ENCODE results near the gene WWC2. TPM values are rescaled to one million over a fixed set of nuclear protein-coding genes. Genes with fewer than 3 reads are reported as not detected.

WWC2 gene
- total RNA-seq, 1 experiment from 2014 or later: 39.1 TPM

DNA sequence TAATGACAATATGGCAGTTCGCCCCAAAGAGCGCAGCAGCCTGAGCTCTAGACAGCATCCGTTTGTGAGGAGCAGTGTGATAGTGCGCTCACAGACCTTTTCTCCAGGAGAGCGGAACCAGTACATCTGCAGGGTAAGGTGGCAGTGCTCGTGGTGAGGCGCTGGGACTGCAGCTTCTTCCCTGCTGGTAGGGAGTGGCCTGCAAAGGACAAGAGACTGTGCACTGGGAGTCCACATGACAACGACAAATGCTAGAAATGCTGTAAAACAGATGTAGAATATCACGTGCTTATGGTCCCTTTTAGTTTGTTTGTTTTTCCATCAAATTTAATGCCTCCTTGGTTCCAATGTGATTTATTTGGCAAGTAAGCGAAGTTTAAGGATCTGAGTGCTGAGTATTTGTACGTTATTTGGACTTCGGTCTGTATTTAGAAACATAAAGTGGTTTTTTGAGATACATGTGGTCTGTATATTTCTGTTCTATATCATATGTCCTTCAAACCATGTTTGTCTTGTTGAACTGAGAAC is 185.3 kb downstream of the WWC2 start (continued):
- TF ChIP-seq CTCF (IDR thresholded peaks at IDR 0.05 in 2 of 3, conservative IDR thresholded peaks at IDR 0.05 in 1 of 3; ENCODE audit: borderline replicate concordance in 1 of 3, insufficient read depth in 1 of 3, low read depth in 2 of 3, low read length in 2 of 3): no peak
- TF ChIP-seq SIN3A (IDR thresholded peaks at IDR 0.05; ENCODE audit: low read depth): no peak
- TF ChIP-seq RAD21 (IDR thresholded peaks at IDR 0.05; ENCODE audit: low read depth): no peak
- no peak for TF ChIP-seq SRF (IDR thresholded peaks at IDR 0.05; ENCODE audit: low read depth)
- TF ChIP-seq FOSL1 (IDR thresholded peaks at IDR 0.05; ENCODE audit: low read depth): no peak
- TF ChIP-seq ZFX (IDR thresholded peaks at IDR 0.05): no peak

GRCh38 chr4:183284965-183285364 is 185.9 kb downstream of the WWC2 start:
- Histone ChIP-seq H2AFZ (ENCODE audit: low read depth, low read length, poor library complexity, severe bottlenecking) (no peak overlapping the region), H3K4me2 (ENCODE audit: low read length) (no peak overlapping the region), H3K79me2 (ENCODE audit: insufficient read depth, low read length) (no peaks in the 10 kb centered on the region), H4K20me1 (ENCODE audit: insufficient read depth) (no peaks in the 10 kb centered on the region), H3K9me2 (ENCODE audit: insufficient read depth) (no peaks in the 10 kb centered on the region), H3K4me3 (replicated peaks in 1 of 2; ENCODE audit: low read depth in 1 of 2, low read length in 2 of 2) (no peak overlapping the region), H3K27me3 (ENCODE audit: insufficient read depth, low read length) (no peaks in the 10 kb centered on the region), H3K27ac (ENCODE audit: low read depth, low read length) (no peak overlapping the region), H3K9me3 (ENCODE audit: control insufficient read depth in 1 of 2, insufficient read depth in 1 of 2, low read depth in 1 of 2, low read length in 2 of 2) (no peaks in the 10 kb centered on the region), H3K9ac (ENCODE audit: low read length) (no peak overlapping the region), H3K36me3 (ENCODE audit: control insufficient read depth in 1 of 2, insufficient read depth in 2 of 2, low read length in 2 of 2) (peaks cover 15 to 38% of the 10 kb centered on the region in 2 experiments), H3K4me1 (ENCODE audit: control insufficient read depth in 1 of 2, insufficient read depth in 2 of 2, low read length in 2 of 2) (no peaks in the 10 kb centered on the region)
- POLR2A ChIA-PET: no interaction called here
- no peak for TF ChIP-seq MAX (IDR thresholded peaks at IDR 0.05)
- no peak for TF ChIP-seq SIN3A (IDR thresholded peaks at IDR 0.05; ENCODE audit: low read depth)
- no peak for TF ChIP-seq ZBTB33 (IDR thresholded peaks at IDR 0.05; ENCODE audit: extremely low read depth, insufficient replicate concordance, low read length)
- TF ChIP-seq CTCF (IDR thresholded peaks at IDR 0.05 in 2 of 3, conservative IDR thresholded peaks at IDR 0.05 in 1 of 3; ENCODE audit: borderline replicate concordance in 1 of 3, insufficient read depth in 1 of 3, low read depth in 2 of 3, low read length in 2 of 3): no peak
- TF ChIP-seq EZH2 (IDR thresholded peaks at IDR 0.05): no peak
- no peak for TF ChIP-seq YY1 (IDR thresholded peaks at IDR 0.05; ENCODE audit: extremely low read depth, insufficient replicate concordance, low read depth, low read length)
- no peak for TF ChIP-seq TCF7L2 (IDR thresholded peaks at IDR 0.05; ENCODE audit: borderline replicate concordance, extremely low read depth, insufficient read depth, insufficient read length)
- TF ChIP-seq SRF (IDR thresholded peaks at IDR 0.05; ENCODE audit: low read depth): no peak
- TF ChIP-seq SP1 (IDR thresholded peaks at IDR 0.05; ENCODE audit: low read depth): no peak
- no peak for TF ChIP-seq POLR2AphosphoS5 (IDR thresholded peaks at IDR 0.05; ENCODE audit: low read depth, low read length)
- no peak for TF ChIP-seq ZNF274 (IDR thresholded peaks at IDR 0.05; ENCODE audit: low read depth, low read length)
- TF ChIP-seq ATF3 (IDR thresholded peaks at IDR 0.05): no peak
- TF ChIP-seq EGR1 (IDR thresholded peaks at IDR 0.05; ENCODE audit: low read depth): no peak
- TF ChIP-seq FOSL1 (IDR thresholded peaks at IDR 0.05; ENCODE audit: low read depth): no peak
- no peak for TF ChIP-seq RAD21 (IDR thresholded peaks at IDR 0.05; ENCODE audit: low read depth)
- TF ChIP-seq EZH2phosphoT487 (IDR thresholded peaks at IDR 0.05; ENCODE audit: borderline replicate concordance): no peak
- no TSS peak for BruUV-seq (replicated peaks)
- no peak for ATAC-seq
- RAD21 ChIA-PET (ENCODE audit: low non-redundant PET in 1 of 2, low total read pairs in 2 of 2, uncharacterized antibody in 2 of 2, unreplicated experiment in 2 of 2): no interaction called here
- intact Hi-C loops (cut with micrococcal nuclease): no loop called here
- DNase-seq (ENCODE audit: low read depth, low spot score): no peak
- CTCF ChIA-PET: no interaction called here
